CD4-positive, alpha-beta T cell treated with Interleukin-1 beta for 1 hour (primary cell): ENCODE measurements around the gene DNAH6.
A peak's percentile ranks its signal among the peaks of the same experiment; 100 is the strongest.
"Not testable (repeated sequence)": the region's sequence is repeated elsewhere in the genome, so short reads cannot be mapped to it uniquely, and the experiment has no call there.

ENCODE experiments used
- DNase-seq, 2 donors: peaks; one replicate each; pipeline ENCODE4 v3.0.0-alpha.2; 2020 to 2022

Gene DNAH6

GRCh38 chr2:84757648-84758047, 241.3 kb downstream of the DNAH6 start:
- no peak for DNase-seq

GRCh38 chr2:84766791-84767190, 250.5 kb downstream of the DNAH6 start:
- no peak for DNase-seq

- DNase-seq: no peak
These were observed 252.5 kb downstream of the DNAH6 start for GRCh38 chr2:84768840-84769239.

- no peak for DNase-seq
These were observed 254.0 kb downstream of the DNAH6 start for GRCh38 chr2:84770280-84770679.

- no peak for DNase-seq
These were observed 255.0 kb downstream of the DNAH6 start for GRCh38 chr2:84771251-84771650.

- not testable (repeated sequence) for DNase-seq
These were observed 257.3 kb downstream of the DNAH6 start for GRCh38 chr2:84773562-84773961.

- no peak for DNase-seq
These were observed 259.7 kb downstream of the DNAH6 start for GRCh38 chr2:84776011-84776410.

- peak in 1 of 2 donors; percentile 14 for DNase-seq
These were observed 262.8 kb downstream of the DNAH6 start for GRCh38 chr2:84778911-84779690.

- no peak for DNase-seq
These were observed 263.5 kb downstream of the DNAH6 start for GRCh38 chr2:84779781-84780180.

- DNase-seq: peak; percentile 59 to 65
These were observed 265.8 kb downstream of the DNAH6 start for GRCh38 chr2:84781942-84782716.

GRCh38 chr2:84782717-84783442, 266.6 kb downstream of the DNAH6 start:
- DNase-seq: peak; percentile 55 to 71

- DNase-seq: no peak
These were observed 269.7 kb downstream of the DNAH6 start for GRCh38 chr2:84785950-84786349.

- DNase-seq: no peak
These were observed 270.3 kb downstream of the DNAH6 start for GRCh38 chr2:84786601-84787000.

GRCh38 chr2:84788027-84788426, 271.7 kb downstream of the DNAH6 start:
- DNase-seq: no peak

- no peak for DNase-seq
These were observed 272.2 kb downstream of the DNAH6 start for GRCh38 chr2:84788498-84788897.

GRCh38 chr2:84792856-84793522, 276.7 kb downstream of the DNAH6 start:
- no peak for DNase-seq

GRCh38 chr2:84793641-84794040, 277.3 kb downstream of the DNAH6 start:
- DNase-seq: no peak

- DNase-seq: no peak
These were observed 280.5 kb downstream of the DNAH6 start for GRCh38 chr2:84796798-84797197.

GRCh38 chr2:84797271-84797670, 281.0 kb downstream of the DNAH6 start:
- no peak for DNase-seq

- DNase-seq: no peak
These were observed 283.5 kb downstream of the DNAH6 start for GRCh38 chr2:84799772-84800171.

GRCh38 chr2:84800194-84800805, 284.0 kb downstream of the DNAH6 start:
- no peak for DNase-seq

- no peak for DNase-seq
These were observed 285.5 kb downstream of the DNAH6 start for GRCh38 chr2:84801811-84802210.
